ENCODE data around the gene MAP3K5.

The MAP3K5 gene

DNA sequence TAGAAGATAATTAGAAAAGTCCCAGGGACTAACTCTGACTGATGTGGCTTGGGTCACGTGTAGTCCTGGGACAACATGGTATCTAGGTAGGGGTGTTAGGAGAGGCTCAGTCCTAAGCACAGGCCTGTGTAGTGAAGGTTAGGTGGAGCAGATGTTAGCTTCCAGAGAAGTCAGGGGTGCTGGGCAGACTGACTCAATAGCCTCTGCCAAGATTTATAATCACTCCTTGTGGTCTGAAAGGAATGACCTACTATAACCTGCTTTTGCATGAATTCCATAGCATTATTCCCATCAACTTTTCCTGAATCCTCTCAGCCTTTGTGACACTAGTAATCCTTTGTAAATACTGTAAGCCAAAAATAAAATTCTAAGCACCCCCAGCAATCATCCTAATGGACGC lies 19.9 kb upstream of the MAP3K5 start:
- Mint-ChIP-seq H3K4me1 (no peaks in the 10 kb centered on the region), H3K36me3 (ENCODE audit: insufficient read depth) (no peaks in the 10 kb centered on the region), H3K4me3 (no peak overlapping the region), H3K27me3 (peaks cover 7% of the 10 kb centered on the region), H3K9me3 (no peaks in the 10 kb centered on the region), H3K27ac (ENCODE audit: low read depth) (no peak overlapping the region)
- ATAC-seq (replicated peaks; ENCODE audit: extremely low read depth, poor library complexity, severe bottlenecking) (no peak), DNase-seq (ENCODE audit: low spot score in 2 of 2) (no peak)

GRCh38 chr6:136811272-136811671 lies 19.0 kb upstream of the MAP3K5 start:
- H3K4me1 Mint-ChIP-seq, result no peaks in the 10 kb centered on the region
- H3K27ac Mint-ChIP-seq (ENCODE audit: low read depth), result no peak overlapping the region
- no peak overlapping the region for H3K4me3 Mint-ChIP-seq
- no peaks in the 10 kb centered on the region for H3K36me3 Mint-ChIP-seq (ENCODE audit: insufficient read depth)
- ATAC-seq (replicated peaks; ENCODE audit: extremely low read depth, poor library complexity, severe bottlenecking), result no peak
- no peaks in the 10 kb centered on the region for H3K9me3 Mint-ChIP-seq
- no peak for DNase-seq (ENCODE audit: low spot score in 2 of 2)
- no peaks in the 10 kb centered on the region for H3K27me3 Mint-ChIP-seq

DNA sequence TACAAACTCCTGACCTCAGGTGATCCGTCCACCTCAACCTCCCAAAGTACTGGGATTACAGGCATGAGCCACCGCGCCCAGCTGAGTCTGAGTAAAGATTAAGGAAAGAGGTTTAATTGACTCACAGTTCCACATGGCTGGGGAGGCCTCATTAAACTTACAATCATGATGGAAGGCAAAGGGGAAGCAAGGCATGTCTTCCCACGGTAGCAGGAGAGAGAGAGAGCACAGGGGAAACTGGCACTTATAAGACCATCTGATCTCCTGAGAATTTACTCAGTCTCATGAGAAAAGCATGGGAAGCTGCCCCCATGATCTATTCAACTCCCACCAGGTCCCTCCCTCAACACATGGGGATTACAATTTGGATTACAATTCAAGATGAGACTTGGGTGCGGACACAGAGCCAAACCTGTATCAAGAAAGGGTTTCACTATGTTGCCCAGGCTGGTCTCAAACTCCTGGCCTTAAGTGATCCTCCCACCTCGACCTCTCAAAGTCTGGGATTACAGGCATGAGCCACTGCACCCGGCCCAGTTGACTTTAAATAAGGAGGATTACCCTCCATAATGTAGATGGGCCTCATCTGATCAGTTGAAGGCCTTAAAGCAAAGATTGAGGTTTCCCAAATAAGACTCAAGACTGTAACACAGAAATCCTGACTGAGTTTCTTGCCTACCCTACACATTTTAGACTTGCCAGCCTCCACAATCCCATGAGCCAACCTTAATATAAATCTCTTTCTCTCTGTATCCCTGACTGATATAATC lies 17.0 kb upstream of the MAP3K5 start:
- Mint-ChIP-seq H3K27me3 (no peaks in the 10 kb centered on the region), H3K27ac (ENCODE audit: low read depth) (no peak overlapping the region), H3K4me1 (no peaks in the 10 kb centered on the region), H3K9me3 (no peaks in the 10 kb centered on the region), H3K36me3 (ENCODE audit: insufficient read depth) (no peaks in the 10 kb centered on the region), H3K4me3 (no peak overlapping the region)
- DNase-seq (ENCODE audit: low spot score in 2 of 2) (no peak), ATAC-seq (replicated peaks; ENCODE audit: extremely low read depth, poor library complexity, severe bottlenecking) (no peak)

- ATAC-seq (replicated peaks; ENCODE audit: extremely low read depth, poor library complexity, severe bottlenecking), result no peak
- H3K4me1 Mint-ChIP-seq, result no peaks in the 10 kb centered on the region
- H3K4me3 Mint-ChIP-seq, result no peak overlapping the region
- no peak overlapping the region for H3K27ac Mint-ChIP-seq (ENCODE audit: low read depth)
- H3K27me3 Mint-ChIP-seq, result no peaks in the 10 kb centered on the region
- DNase-seq (ENCODE audit: low spot score in 2 of 2), result no peak
- no peaks in the 10 kb centered on the region for H3K36me3 Mint-ChIP-seq (ENCODE audit: insufficient read depth)
- no peaks in the 10 kb centered on the region for H3K9me3 Mint-ChIP-seq
Observed at GRCh38 chr6:136803608-136804007, 11.3 kb upstream of the MAP3K5 start.

DNA sequence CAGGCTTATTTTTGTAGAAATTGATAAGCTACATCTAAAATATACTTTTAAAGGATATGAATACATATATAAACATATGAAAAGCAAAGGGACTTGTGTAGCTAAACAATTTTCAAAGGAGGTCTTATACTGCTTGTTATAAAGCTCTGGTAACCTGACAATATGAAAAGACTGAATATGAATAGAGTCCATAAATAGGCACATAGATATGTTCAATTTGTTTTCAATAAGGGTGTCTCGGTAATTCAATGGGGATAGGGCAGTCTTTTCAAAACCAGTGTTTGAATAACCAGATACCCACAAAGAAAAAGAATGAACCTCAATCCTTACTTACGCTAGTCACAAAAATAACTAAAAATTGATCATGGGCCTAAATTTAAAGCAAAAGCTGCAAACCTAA lies 9.3 kb upstream of the MAP3K5 start:
- Mint-ChIP-seq H3K27me3 (no peaks in the 10 kb centered on the region), H3K9me3 (no peaks in the 10 kb centered on the region), H3K4me1 (no peaks in the 10 kb centered on the region), H3K27ac (ENCODE audit: low read depth) (no peak overlapping the region), H3K36me3 (ENCODE audit: insufficient read depth) (no peaks in the 10 kb centered on the region), H3K4me3 (no peak overlapping the region)
- DNase-seq (ENCODE audit: low spot score in 2 of 2), result no peak
- no peak for ATAC-seq (replicated peaks; ENCODE audit: extremely low read depth, poor library complexity, severe bottlenecking)

DNA sequence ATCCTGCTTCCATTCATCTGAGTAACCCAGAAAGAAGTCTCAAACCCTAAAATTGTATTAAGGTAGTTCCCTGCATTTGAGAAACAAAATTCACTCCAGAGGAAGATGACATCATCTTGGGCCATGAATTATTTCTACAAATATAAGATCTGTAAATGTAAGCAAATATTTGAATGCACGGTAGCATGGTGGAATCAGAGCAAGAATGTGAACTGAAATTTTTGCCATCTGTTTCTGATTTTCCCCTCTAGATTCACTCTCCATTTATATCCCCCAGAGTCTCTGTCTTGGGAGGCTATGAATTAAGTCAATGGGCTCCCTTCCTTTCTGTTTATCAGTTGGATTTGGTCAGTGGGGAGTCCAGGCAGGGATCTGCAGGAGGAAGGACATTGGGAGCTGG lies 5.8 kb upstream of the MAP3K5 start:
- Mint-ChIP-seq H3K9me3 (no peaks in the 10 kb centered on the region), H3K4me1 (peaks cover 5% of the 10 kb centered on the region), H3K36me3 (ENCODE audit: insufficient read depth) (no peaks in the 10 kb centered on the region), H3K27me3 (no peaks in the 10 kb centered on the region), H3K27ac (ENCODE audit: low read depth) (no peak overlapping the region), H3K4me3 (no peak overlapping the region)
- no peak for DNase-seq (ENCODE audit: low spot score in 2 of 2)
- ATAC-seq (replicated peaks; ENCODE audit: extremely low read depth, poor library complexity, severe bottlenecking), result no peak

- DNase-seq (ENCODE audit: low spot score in 2 of 2) (no peak), ATAC-seq (replicated peaks; ENCODE audit: extremely low read depth, poor library complexity, severe bottlenecking) (no peak)
- no peak overlapping the region for H3K4me3 Mint-ChIP-seq
- peaks cover 15% of the 10 kb centered on the region for H3K4me1 Mint-ChIP-seq
- no peaks in the 10 kb centered on the region for H3K9me3 Mint-ChIP-seq
- no peak overlapping the region for H3K27ac Mint-ChIP-seq (ENCODE audit: low read depth)
- peaks cover 8% of the 10 kb centered on the region for H3K36me3 Mint-ChIP-seq (ENCODE audit: insufficient read depth)
- no peaks in the 10 kb centered on the region for H3K27me3 Mint-ChIP-seq
Observed at GRCh38 chr6:136795996-136796395, 3.7 kb upstream of the MAP3K5 start.

DNA sequence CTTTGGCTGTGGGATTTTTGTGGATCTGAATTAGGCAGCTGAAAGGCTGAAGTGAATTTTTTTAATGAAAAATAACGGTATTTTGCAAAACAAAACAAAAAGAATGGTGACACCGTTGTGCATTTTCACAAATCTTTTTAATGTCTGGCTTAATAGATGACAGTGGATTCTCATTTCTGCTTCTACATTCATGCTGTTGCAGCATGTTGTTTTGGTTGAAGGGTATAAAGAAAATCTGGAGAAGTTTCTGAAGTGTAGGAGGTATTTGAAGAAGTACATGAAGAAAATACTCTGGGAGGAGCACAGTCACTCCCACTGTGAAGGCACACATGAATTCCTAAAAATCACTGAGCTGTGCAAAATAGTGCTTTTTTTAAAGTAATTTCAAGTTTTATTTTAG lies 3.1 kb upstream of the MAP3K5 start:
- Mint-ChIP-seq H3K36me3 (ENCODE audit: insufficient read depth) (peaks cover 8% of the 10 kb centered on the region), H3K27ac (ENCODE audit: low read depth) (no peak overlapping the region), H3K4me3 (no peak overlapping the region), H3K9me3 (no peaks in the 10 kb centered on the region), H3K4me1 (peaks cover 21% of the 10 kb centered on the region), H3K27me3 (no peaks in the 10 kb centered on the region)
- ATAC-seq (replicated peaks; ENCODE audit: extremely low read depth, poor library complexity, severe bottlenecking), result no peak
- DNase-seq (ENCODE audit: low spot score in 2 of 2), result no peak

- H3K9me3 Mint-ChIP-seq, result no peaks in the 10 kb centered on the region
- no peak for DNase-seq (ENCODE audit: low spot score in 2 of 2)
- H3K27me3 Mint-ChIP-seq, result no peaks in the 10 kb centered on the region
- peak overlapping the region; percentile 99 for H3K4me3 Mint-ChIP-seq
- peaks cover 33% of the 10 kb centered on the region for H3K4me1 Mint-ChIP-seq
- H3K27ac Mint-ChIP-seq (ENCODE audit: low read depth), result peak overlapping the region; percentile 93
- peaks cover 12% of the 10 kb centered on the region for H3K36me3 Mint-ChIP-seq (ENCODE audit: insufficient read depth)
- no peak for ATAC-seq (replicated peaks; ENCODE audit: extremely low read depth, poor library complexity, severe bottlenecking)
Observed at GRCh38 chr6:136793363-136793762, 1.1 kb upstream of the MAP3K5 start.

- ATAC-seq (replicated peaks; ENCODE audit: extremely low read depth, poor library complexity, severe bottlenecking) (no peak), DNase-seq (ENCODE audit: low spot score in 2 of 2) (no peak)
- H3K27me3 Mint-ChIP-seq, result no peaks in the 10 kb centered on the region
- peak overlapping the region; percentile 99 for H3K4me3 Mint-ChIP-seq
- no peaks in the 10 kb centered on the region for H3K9me3 Mint-ChIP-seq
- peaks cover 46% of the 10 kb centered on the region for H3K4me1 Mint-ChIP-seq
- H3K36me3 Mint-ChIP-seq (ENCODE audit: insufficient read depth), result peaks cover 13% of the 10 kb centered on the region
- peak overlapping the region; percentile 93 for H3K27ac Mint-ChIP-seq (ENCODE audit: low read depth)
Observed at GRCh38 chr6:136792095-136792409, 225 bp downstream of the MAP3K5 start.

DNA sequence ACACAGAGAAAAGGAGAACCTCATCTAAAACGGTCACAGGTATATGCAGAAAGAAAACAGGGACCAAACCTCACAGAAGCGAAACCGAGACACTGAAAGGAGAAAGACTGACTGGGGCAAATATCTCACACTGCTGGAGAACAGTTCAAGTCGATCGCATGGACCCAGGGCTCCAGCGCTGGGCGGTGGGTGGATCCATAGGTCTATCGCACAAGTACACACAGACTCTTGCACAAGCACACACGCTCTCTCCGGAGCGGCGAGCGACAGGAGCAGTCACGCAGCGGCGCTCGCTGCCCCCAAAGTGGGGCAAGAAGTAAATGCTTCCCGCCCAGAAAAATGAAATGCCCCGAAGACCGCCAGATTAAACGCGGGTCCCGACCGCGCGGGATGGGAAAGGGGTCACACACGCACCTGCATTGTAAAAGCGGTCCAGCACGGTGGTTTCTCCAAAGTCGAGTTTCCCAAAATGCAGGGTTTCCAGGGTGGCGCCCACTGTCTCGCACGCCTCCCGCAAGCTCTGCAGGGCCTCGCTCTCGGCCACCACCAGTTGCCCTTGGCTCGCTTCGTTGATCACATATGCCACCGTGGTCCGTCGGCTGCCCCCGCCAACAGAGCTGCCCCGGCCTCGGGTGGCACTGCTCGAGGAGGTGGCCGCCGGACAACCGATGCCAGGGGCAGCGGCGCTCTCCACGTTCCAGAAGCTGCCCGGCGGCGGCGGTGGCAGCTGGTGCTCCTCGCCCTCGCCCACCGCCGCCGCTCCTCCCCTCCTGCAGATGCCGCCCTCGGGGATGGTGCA lies 782 bp downstream of the MAP3K5 start:
- Mint-ChIP-seq H3K4me3 (peak overlapping the region; percentile 99), H3K4me1 (peaks cover 48% of the 10 kb centered on the region), H3K27me3 (no peaks in the 10 kb centered on the region), H3K9me3 (no peaks in the 10 kb centered on the region), H3K36me3 (ENCODE audit: insufficient read depth) (peaks cover 13% of the 10 kb centered on the region), H3K27ac (ENCODE audit: low read depth) (peak overlapping the region; percentile 93)
- DNase-seq (ENCODE audit: low spot score in 2 of 2) (peak in 1 of 2 donors; percentile 44), ATAC-seq (replicated peaks; ENCODE audit: extremely low read depth, poor library complexity, severe bottlenecking) (peak; percentile 3)

DNA sequence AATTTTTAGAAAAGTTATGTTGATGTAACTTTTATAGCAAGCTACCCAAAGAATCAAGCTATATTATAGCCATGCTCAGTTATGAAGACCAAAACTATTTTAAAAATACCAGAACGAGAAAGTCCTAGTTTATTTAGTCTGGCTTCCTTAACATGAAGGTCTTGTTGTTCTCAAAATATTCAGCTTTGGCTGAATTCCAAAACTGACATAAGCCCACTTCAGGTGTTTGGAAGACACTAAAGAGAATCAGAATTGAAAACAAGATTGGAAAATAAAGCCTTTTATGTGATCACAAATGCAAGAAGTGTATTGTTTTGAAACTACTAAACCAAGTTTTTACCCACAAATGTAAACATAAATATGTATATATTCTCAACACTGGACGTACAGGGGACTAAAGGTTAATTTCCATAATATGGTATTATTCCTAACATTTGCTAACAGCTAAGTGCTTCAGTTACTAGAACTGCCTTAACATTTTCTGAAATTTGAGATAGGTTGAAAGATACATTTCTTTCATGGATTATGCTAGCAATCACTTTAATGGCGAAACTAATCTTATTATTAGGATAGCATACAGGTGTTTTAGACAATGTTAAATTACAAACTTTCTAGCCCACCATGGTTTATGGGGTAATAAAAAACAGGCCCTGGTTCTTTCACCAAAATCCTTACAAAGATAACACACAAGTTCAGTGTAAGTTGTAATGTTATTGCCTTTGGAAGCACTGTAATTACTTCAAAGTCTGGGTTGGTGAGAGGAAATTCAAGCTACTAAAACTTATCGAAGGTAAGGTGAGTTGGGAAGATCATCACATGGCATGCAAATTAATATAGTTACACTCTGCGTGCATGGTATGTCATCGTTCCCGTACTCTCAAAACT lies 1.6 kb downstream of the MAP3K5 start:
- H3K9me3 Mint-ChIP-seq, result no peaks in the 10 kb centered on the region
- H3K4me1 Mint-ChIP-seq, result peaks cover 51% of the 10 kb centered on the region
- peak overlapping the region; percentile 93 for H3K27ac Mint-ChIP-seq (ENCODE audit: low read depth)

More for the DNA sequence above, 1.6 kb downstream of the MAP3K5 start:
- no peaks in the 10 kb centered on the region for H3K27me3 Mint-ChIP-seq
- no peak for DNase-seq (ENCODE audit: low spot score in 2 of 2)
- no peak for ATAC-seq (replicated peaks; ENCODE audit: extremely low read depth, poor library complexity, severe bottlenecking)
- peaks cover 14% of the 10 kb centered on the region for H3K36me3 Mint-ChIP-seq (ENCODE audit: insufficient read depth)
- H3K4me3 Mint-ChIP-seq, result peak overlapping the region; percentile 99

All from central memory CD8-positive, alpha-beta T cell (primary cell).